Fibroblast of villous mesenchyme (primary cell): ENCODE measurements around the gene C17orf113. TPM values are rescaled to one million over a fixed set of nuclear protein-coding genes. Genes with fewer than 3 reads are reported as not detected.

Source experiments
- DNase-seq: peaks from one replicate; pipeline ENCODE4 v3.0.0-alpha.2; 2010; ENCODE audit warnings: low read depth
- H3K4me3 ChIP-seq: 2 replicates; pipeline ENCODE4 v1.5.1; 2011; ENCODE audit warnings: low read depth, mild to moderate bottlenecking, low read length
- CTCF ChIP-seq: IDR thresholded peaks from 2 replicates; pipeline ENCODE4 v1.5.1; 2012; ENCODE audit warnings: low read depth, mild to moderate bottlenecking, low read length; ENCODE audit not compliant: insufficient read depth
- total RNA-seq: library from RNA; depleted of rRNA; stranded (reverse); fragments of >200 nt; gene quantifications from 2 replicates; pipeline ENCODE4 v1.2.3, GENCODE V29; 2012

The C17orf113 gene
- total RNA-seq, 1 donor: under 0.01 TPM

GRCh38 chr17:41989702-41990419 is 60.5 kb downstream of the C17orf113 start:
- no peak for TF ChIP-seq CTCF
- no peak for DNase-seq
- no peak overlapping the region for H3K4me3 ChIP-seq

- no peak overlapping the region for H3K4me3 ChIP-seq
- TF ChIP-seq CTCF: no peak
- no peak for DNase-seq
These were observed 62.0 kb downstream of the C17orf113 start for GRCh38 chr17:41988418-41988817.

Other genes starting within 250 kb of the C17orf113 start
- gene P3H4, start 238.7 kb downstream of the C17orf113 start, total RNA-seq: 88.1 and 92.4 TPM in 2 replicates
- gene FKBP10, start 237.6 kb downstream of the C17orf113 start, total RNA-seq: 191 and 228 TPM in 2 replicates
- gene NT5C3B, start 214.4 kb downstream of the C17orf113 start, total RNA-seq: 58.7 and 60.6 TPM in 2 replicates
- under 0.01 TPM in 2 replicates for gene KLHL10, start 212.8 kb downstream of the C17orf113 start, total RNA-seq
- 30.6 and 37.6 TPM in 2 replicates for gene KLHL11, start 185.2 kb downstream of the C17orf113 start, total RNA-seq
- 400 and 446 TPM in 2 replicates for gene ACLY, start 131.7 kb downstream of the C17orf113 start, total RNA-seq
- 0.43 and 0.64 TPM in 2 replicates for gene ODAD4, start 120.0 kb downstream of the C17orf113 start, total RNA-seq
- gene CNP, start 83.8 kb downstream of the C17orf113 start, total RNA-seq: 94.6 and 98.6 TPM in 2 replicates
- gene DNAJC7, start 33.2 kb downstream of the C17orf113 start, total RNA-seq: 63.8 and 80.7 TPM in 2 replicates
- 34.5 and 35.8 TPM in 2 replicates for gene NKIRAS2, start 30.5 kb downstream of the C17orf113 start, total RNA-seq
- not detected in 2 replicates for gene ZNF385C, start 47.9 kb upstream of the C17orf113 start, total RNA-seq
- 9.0 and 12.1 TPM in 2 replicates for gene DHX58, start 62.1 kb upstream of the C17orf113 start, total RNA-seq
- gene KAT2A, start 70.8 kb upstream of the C17orf113 start, total RNA-seq: 10.6 and 13.0 TPM in 2 replicates
- gene HSPB9, start 72.2 kb upstream of the C17orf113 start, total RNA-seq: not detected in 2 replicates
- gene RAB5C, start 104.4 kb upstream of the C17orf113 start, total RNA-seq: 68.0 and 83.3 TPM in 2 replicates
- gene KCNH4, start 130.5 kb upstream of the C17orf113 start, total RNA-seq: under 0.01 TPM in 1 of 2 replicates, not detected in the other
- gene HCRT, start 134.9 kb upstream of the C17orf113 start, total RNA-seq: not detected in 2 replicates
- 14.7 and 20.0 TPM in 2 replicates for gene GHDC, start 143.9 kb upstream of the C17orf113 start, total RNA-seq
- 33.5 and 38.4 TPM in 2 replicates for gene STAT5B, start 225.8 kb upstream of the C17orf113 start, total RNA-seq
- gene STAT5A, start 237.9 kb upstream of the C17orf113 start, total RNA-seq: 13.8 and 16.1 TPM in 2 replicates